ENCODE measurements around the gene COX6A2. TPM values are rescaled to one million over a fixed set of nuclear protein-coding genes. Genes with fewer than 3 reads are reported as not detected.

Gene COX6A2
- total RNA-seq, 1 donor from 2014 or later: not detected

DNA sequence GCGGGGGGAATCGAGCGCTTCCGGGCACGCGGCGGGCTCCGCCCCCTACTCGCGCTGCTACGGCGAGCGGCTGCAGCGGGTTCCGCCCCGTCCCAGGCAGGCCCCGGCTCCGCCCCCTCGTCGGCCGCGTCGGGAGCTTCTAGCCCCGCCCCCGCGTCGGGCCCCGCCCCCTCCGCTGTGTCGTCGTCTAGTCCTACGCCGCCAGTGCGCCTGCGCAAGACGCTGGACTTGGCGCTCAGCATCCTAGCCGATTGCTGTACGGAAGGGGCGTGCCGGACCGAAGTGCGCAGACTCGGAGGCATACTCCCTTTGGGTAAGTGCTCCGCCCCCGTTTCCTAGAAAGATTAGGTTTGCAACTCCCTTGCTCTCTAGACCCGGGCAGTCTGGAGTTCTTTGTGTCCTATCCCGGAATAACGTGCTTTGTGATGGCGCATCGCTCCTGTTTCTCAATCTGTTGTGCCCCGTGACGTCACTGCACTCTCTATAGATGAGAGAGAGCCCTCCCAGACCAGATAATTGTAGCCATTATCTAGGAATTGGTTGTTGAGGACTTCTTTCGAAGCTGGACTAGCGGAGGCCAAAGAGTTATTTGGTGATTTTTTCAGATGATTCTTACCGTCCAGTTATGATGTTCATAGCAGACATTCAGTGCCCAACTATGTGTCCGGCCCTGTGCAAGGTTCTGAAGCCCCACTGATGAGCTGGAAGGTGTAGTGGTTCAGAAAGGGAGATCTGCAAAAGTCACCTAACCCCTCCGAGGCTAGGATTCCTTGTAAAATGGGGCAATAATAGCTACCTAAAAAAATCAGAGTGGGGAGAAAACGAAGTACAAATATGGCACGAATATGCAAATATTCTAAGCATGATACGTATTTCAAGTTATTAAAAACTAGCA is 31.8 kb upstream of the COX6A2 start:
- H3K9me3 Mint-ChIP-seq: no peaks in the 10 kb centered on the region
- H3K27ac Mint-ChIP-seq: peak overlapping the region; percentile 99
- peaks cover 11% of the 10 kb centered on the region for H3K36me3 Mint-ChIP-seq
- peak; percentile 100 for DNase-seq (ENCODE audit: low spot score in 2 of 2, unreplicated experiment in 2 of 2)
- H3K27me3 Mint-ChIP-seq (ENCODE audit: low read depth): no peaks in the 10 kb centered on the region
- H3K4me1 Mint-ChIP-seq: peaks cover 36% of the 10 kb centered on the region
- TF ChIP-seq, protein P1, sequence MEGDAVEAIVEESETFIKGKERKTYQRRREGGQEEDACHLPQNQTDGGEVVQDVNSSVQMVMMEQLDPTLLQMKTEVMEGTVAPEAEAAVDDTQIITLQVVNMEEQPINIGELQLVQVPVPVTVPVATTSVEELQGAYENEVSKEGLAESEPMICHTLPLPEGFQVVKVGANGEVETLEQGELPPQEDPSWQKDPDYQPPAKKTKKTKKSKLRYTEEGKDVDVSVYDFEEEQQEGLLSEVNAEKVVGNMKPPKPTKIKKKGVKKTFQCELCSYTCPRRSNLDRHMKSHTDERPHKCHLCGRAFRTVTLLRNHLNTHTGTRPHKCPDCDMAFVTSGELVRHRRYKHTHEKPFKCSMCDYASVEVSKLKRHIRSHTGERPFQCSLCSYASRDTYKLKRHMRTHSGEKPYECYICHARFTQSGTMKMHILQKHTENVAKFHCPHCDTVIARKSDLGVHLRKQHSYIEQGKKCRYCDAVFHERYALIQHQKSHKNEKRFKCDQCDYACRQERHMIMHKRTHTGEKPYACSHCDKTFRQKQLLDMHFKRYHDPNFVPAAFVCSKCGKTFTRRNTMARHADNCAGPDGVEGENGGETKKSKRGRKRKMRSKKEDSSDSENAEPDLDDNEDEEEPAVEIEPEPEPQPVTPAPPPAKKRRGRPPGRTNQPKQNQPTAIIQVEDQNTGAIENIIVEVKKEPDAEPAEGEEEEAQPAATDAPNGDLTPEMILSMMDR (IDR thresholded peaks at IDR 0.05; ENCODE audit: unreplicated experiment): no peak
- H3K4me3 Mint-ChIP-seq: peak overlapping the region; percentile 87

DNA sequence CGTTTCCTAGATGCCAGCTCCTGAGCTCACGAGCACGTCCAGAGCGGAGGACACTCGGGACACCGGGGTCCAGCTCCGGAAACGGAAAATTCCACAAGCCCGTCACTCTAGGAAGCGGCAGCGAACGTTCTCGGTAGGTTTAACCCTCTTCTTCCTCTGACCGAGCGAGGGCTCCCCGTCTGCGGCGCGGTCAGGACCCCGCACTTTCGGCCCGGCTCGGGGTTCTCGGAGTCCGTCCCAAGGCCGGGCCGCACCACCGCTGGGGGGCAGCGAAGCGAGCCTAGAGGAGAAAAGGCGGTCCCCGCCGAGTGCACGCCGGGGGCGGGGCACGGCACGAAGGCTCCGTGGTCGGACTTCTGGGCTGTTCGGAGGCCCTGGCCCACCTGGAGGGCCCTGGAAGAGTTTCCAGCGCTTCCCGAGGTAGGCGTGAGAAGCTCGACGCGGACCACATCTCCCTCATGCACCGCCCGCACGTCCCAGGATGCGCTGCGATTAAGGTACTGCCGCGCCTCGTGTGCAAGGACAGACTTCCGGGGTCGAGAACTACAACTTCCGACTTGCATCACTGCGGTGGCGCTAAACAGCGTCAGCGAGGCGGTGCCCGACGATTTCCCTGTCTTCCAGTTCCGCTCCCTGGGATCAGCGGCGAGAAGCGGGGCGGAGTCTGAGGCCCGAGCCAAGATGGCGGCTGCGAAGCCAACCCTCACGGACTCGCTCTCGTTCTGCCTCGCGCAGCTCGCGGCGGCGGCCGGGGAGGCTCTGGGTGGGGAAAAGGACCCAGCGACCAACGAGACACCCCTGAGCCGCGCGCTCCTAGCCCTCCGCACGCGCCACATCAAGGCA is 30.9 kb upstream of the COX6A2 start, which contains the start of gene ARMC5:
ARMC5 (plus strand) TSS at position 658 of the 843 bp plus-strand sequence; CDS start at position 682, 24 bp downstream.
- TF ChIP-seq, protein P1 (IDR thresholded peaks at IDR 0.05; ENCODE audit: unreplicated experiment): peak; percentile 44
- no peaks in the 10 kb centered on the region for H3K9me3 Mint-ChIP-seq
- H3K27me3 Mint-ChIP-seq (ENCODE audit: low read depth): no peaks in the 10 kb centered on the region
- H3K36me3 Mint-ChIP-seq: peaks cover 9% of the 10 kb centered on the region
- peak; percentile 92 to 96 for DNase-seq (ENCODE audit: low spot score in 2 of 2, unreplicated experiment in 2 of 2)
- H3K27ac Mint-ChIP-seq: peak within 1 kb of the TSS; percentile 99
- peak within 1 kb of the TSS; percentile 87 for H3K4me3 Mint-ChIP-seq
- peaks cover 37% of the 10 kb centered on the region for H3K4me1 Mint-ChIP-seq

DNA sequence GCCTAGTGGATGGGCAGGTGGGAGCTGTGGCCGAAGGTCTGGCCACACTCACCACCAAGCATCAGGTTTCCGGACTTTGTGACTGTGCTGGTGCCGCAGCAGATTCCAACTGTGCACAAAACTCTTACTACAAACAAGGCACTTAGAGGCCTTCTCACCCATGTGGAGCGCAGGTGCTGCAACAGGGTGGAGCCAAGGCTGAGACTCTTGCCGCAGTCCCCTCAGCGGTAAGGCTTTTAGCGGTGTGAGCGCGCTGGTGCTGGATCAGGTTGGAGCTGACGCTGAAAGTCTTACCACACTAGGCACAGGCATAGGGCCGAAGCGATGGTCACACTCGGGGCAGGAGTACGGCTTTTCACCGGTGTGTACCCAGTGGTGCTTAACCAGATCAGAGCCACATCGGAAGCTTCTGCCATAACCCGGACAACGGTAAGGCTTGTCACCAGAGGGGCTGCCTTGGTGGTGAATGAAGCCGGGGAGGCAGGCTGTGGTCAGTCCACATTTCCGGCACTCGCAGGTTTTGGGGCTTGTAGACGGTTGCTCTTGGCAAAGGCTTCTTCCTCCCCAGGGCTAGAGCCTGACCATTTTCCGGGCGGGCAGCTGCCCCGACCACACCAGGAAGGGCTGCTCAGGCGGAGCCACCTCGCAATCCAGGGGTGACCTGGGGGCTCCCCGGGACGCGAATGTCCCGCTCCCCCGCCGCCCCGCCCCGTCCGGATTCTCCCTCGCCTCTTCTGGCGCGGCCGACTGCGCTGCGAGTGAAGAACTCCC is 30.1 kb upstream of the COX6A2 start:
- H3K27ac Mint-ChIP-seq: peak overlapping the region; percentile 98

DNA sequence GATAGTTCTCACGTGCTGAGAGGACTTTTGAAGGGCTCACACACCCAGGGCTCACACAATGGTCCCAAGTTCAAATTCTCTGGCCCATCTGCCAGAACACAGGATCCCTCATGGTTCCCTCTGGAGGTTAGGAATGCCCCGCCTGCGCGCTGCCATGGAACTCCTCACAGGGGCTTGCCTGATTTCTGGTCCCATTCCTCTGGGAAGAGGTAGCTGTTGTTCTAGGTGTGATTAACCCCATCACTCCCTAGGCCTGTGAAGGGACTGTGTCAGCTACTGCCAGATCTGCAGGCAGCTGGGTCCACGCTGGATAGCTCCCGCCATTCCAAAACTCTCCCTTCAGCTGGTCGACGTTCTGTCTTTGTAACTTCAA is 28.8 kb upstream of the COX6A2 start:
- H3K9me3 Mint-ChIP-seq: no peaks in the 10 kb centered on the region
- TF ChIP-seq, protein P1 (IDR thresholded peaks at IDR 0.05; ENCODE audit: unreplicated experiment): no peak
- no peaks in the 10 kb centered on the region for H3K27me3 Mint-ChIP-seq (ENCODE audit: low read depth)
- DNase-seq (ENCODE audit: low spot score in 2 of 2, unreplicated experiment in 2 of 2): no peak
- peaks cover 52% of the 10 kb centered on the region for H3K4me1 Mint-ChIP-seq
- H3K4me3 Mint-ChIP-seq: peak overlapping the region; percentile 13
- no peak overlapping the region for H3K27ac Mint-ChIP-seq
- H3K36me3 Mint-ChIP-seq: no peaks in the 10 kb centered on the region

More for the DNA sequence above, 30.1 kb upstream of the COX6A2 start:
- peaks cover 4% of the 10 kb centered on the region for H3K36me3 Mint-ChIP-seq
- peak overlapping the region; percentile 87 for H3K4me3 Mint-ChIP-seq
- no peaks in the 10 kb centered on the region for H3K9me3 Mint-ChIP-seq
- H3K4me1 Mint-ChIP-seq: peaks cover 45% of the 10 kb centered on the region
- H3K27me3 Mint-ChIP-seq (ENCODE audit: low read depth): no peaks in the 10 kb centered on the region
- DNase-seq (ENCODE audit: low spot score in 2 of 2, unreplicated experiment in 2 of 2): peak in 1 of 2 experiments; percentile 58
- TF ChIP-seq, protein P1 (IDR thresholded peaks at IDR 0.05; ENCODE audit: unreplicated experiment): no peak
